Left renal cortex interstitium (tissue), 4 donors: ENCODE results near the gene GJB5. TPM values are rescaled to one million over a fixed set of nuclear protein-coding genes. Genes with fewer than 3 reads are reported as not detected.
A peak's percentile ranks its signal among the peaks of the same experiment; 100 is the strongest.
"Not testable (repeated sequence)": the region's sequence is repeated elsewhere in the genome, so short reads cannot be mapped to it uniquely, and the experiment has no call there.

ENCODE experiments used
- DNase-seq, 4 donors: peaks; one replicate each; pipeline ENCODE4 v3.0.0-alpha.2; 2013; ENCODE audit warnings: low read depth in 4 of 4, low spot score in 2 of 4, missing footprints in 1 of 4
- polyA plus RNA-seq, 4 donors: library from polyadenylated mRNA; unstranded; fragments of 120-200 nt; gene quantifications; one replicate each; pipeline ENCODE4 v1.2.1, GENCODE V29; 2013; ENCODE audit not compliant: insufficient read length in 4 of 4

Gene GJB5
- polyA plus RNA-seq, result under 1 TPM in 3 of 4 donors, not detected in 1; 0.22 to 0.51 (median 0.30) TPM

DNA sequence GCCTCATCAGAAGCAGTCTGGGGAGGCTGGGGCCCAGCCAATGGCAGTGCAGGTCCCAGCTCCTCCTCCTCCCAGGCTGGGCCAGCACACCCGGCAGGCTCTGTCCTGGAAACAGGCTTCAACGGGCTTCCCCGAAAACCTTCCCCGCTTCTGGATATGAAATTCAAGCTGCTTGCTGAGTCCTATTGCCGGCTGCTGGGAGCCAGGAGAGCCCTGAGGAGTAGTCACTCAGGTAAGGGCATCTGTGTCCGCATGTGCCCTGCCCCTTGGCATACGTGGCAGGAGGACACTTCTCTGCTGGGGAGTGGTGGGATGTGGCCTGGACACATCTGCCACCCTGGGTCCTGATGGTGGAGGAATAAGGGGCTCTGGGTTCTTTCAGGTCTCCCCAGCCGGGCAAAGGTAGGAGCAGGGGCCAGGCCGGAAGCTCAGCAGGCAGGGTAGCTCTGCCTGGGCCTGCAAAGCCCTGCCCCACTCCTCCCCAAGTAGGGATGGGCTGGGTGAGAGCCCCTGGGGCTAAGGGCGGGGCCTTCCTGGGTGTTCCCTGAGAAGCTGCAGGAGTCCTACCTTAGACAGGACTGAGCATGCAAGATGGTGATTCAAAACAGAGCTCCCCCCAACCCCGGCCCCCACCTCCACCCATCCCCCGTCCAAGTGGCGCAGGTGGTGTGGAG, at the start of gene GJB5:
GJB5 (plus strand) TSS at position 84 of the 674 bp plus-strand sequence. CDS start 2,284 bp downstream, outside the sequence.
- no peak for DNase-seq

DNA sequence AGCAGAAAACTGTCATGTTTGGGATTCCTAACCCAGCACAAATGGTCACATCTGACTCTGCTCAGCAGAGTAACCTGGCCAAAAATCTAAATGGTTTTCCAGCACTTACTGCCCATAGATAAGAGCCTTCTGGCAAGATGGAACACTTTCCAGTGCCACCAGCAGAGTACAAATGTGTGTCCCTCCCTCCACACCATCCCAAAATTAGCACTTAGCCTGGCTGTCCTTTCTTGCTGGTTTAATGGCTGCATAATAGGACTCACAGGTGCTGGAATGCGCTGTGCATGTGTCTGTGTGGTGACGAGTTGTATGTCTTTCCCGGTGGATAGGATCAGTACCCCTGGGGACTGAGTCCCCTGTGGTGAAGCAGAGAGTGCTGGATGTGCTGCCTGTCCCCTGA, 49.8 kb upstream of the GJB5 start:
- DNase-seq, result no peak

DNA sequence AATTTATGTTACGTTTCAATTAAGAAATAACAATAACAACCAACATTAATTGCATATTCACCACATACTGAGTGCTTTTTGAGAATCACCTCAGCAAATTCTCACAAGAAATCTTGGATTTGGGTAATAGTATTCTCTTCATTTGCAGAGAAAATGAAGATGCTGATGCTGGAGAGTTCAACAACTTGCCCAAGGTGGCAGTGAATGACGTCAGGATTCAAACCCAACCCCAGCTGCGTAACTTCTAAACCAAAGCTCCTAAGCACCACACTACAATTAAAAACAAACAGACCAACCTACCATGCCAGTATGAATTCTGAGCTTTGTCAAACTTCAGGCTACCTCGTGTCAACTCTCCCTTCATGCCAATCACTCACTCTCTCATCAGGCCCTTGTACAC, 46.7 kb upstream of the GJB5 start:
- no peak for DNase-seq

DNA sequence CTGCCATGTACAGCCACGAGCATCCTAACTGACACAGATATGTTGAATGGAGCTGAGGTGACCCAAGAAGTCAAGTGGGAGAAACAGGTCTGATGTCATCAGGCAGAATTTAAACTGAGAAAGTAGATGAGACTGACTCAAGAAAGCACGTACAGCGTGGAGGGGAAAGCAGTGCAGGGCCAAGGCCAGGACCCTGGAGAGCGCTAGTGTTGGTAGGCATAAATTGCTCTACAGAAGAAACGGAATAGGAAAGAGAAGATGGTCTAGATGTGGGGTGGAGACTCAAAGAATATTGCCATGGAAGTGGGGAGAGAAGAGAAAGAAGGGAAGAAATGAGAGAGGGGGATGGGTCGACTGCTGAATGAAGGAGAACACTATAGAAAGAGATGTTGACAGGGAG, 45.3 kb upstream of the GJB5 start:
- DNase-seq, result no peak

DNA sequence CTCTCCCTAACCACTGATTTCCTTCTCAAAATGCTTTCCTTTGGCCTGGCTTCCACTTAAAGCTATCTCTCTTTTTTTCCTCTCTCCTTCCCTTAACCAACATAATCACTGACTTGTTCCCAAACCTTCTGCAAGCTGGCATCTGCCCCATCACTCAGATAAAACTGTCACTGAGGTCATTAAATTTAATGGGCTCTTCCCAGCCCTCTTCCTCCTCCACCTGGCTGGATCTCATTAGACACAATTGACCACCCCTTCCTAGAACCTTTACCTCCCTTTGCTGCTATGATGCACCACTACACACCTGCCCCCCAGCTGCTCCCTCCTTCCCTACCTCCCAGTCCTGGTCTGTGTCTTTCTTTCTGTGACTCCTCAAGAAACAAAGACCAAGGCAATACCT, 44.0 kb upstream of the GJB5 start:
- peak in 3 of 4 donors; percentile 32 to 39 (median 32) for DNase-seq

DNA sequence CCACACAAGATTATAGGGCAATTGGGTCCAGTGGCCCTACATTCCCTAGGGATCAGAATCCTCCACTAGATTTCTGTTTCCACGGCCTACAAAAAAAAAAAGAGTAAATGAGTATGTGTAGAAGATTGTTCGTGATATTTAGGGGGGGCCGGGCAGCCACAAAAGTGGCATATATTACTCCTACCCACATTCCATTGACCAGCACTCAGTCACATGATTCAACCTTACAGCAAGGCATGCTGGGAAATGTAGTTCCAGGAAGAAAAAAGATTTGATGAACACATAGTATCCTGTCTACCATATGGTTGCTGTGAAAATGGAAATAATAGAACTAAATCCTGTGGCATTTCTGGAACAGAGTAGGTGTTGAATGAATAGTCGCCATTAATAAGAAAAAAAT, 43.4 kb upstream of the GJB5 start:
- no peak for DNase-seq

DNA sequence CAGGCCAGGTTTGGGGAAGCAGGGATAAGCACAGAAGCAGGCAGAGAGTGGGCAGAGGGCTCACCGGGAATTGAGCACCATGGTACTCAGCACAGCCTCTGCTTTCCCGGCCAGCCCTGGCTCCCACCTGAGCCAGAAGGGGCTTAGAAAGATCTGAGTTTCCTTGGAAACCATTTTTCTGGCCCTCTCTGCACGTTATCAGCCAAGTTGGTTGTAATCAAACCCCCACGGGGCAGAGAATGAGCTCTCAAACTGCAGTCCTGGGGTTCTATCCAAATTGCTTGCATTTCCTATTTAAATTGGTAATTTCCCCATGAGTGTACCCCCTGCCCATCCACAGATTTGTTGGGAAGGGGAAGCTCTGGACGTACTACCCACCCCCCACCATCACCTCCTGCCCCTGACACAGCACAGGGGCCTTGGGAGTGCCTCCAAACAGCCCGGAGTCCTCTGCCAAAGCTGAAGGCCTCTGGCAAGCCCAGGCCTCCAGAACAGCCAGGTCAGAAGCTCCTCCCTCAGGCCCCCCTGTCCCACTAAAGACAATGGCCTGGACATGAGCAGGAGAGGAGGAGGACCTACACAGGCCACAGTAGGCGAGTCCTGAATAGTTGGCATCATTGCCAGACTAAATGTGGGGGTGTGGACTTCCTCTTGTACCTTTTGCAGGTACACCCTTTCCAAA, 42.7 kb upstream of the GJB5 start:
- no peak for DNase-seq

DNA sequence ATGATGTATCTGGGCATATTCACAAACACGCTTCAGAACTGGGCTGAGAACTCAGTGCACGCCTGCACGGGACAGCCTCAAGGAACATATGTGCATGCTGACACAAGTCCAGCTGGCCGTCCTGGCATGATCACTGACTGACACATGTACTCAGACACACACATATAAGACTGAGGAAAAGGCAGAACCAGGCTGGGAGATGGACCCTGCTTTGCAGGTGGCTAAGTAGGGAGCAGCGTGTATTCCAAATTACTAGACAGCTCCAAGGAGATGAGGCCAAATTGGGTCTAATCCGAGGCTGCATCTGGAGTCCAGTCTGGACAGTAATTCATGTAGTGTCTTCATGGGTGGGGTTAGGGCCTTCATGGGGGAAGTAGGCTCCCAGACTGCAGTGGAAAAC, 41.4 kb upstream of the GJB5 start:
- no peak for DNase-seq

DNA sequence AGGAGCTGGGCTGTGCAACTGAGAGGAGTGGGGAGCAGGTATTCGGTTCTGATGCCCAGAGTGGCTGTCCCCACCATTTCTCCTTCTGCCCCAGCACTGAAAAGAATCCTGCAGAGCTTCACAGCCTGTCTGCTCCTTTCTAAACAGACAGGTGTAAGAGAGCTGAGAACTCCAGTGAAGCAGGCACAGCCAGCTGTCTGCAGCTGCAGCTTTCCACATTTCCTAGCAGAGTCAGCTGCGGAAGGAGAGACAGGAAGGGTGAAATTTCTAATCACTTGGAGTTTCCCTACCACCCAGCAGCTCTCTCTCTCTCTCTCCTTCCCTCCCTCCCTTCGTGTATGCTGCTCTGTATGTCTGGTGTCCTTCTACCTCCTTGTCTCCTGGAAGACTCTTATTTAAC, 40.5 kb upstream of the GJB5 start:
- no peak for DNase-seq

DNA sequence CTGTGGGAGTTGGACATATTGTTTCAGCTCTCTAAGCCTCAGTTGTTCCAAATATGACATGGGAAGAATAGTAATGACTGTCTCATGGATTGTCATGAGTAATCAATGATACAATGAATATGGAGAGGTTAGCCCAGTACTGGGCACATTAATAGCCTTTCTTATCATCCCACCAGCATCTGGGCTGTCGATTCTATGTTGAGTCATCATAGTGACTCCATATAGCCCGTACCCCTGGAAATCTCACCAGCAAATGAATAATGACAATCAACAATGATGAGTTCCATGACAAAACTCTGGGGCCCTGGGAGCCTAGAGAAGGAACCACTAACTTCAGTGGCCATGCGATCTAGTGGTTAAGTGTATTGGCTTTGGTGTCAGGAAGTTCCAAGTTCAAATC, 39.7 kb upstream of the GJB5 start:
- DNase-seq, result no peak

DNA sequence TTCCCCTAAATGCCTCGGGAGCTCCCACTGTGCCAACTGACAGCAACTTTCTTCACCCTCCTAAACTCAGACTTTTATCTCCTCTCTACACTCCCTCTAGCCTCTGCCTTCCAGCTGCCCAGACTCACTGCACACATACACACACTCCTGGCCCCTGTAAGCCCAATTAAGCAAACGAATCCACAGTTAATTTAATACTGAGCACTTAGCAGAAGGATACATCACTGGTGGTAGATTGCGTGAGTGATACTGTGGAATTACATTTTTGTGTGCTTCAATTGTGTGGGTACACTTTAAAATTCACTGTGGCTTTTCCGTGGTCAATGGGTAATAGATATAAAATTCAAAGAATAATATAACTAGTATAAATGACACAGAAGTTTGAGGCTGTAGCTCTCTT, 33.6 kb upstream of the GJB5 start:
- DNase-seq, result no peak

DNA sequence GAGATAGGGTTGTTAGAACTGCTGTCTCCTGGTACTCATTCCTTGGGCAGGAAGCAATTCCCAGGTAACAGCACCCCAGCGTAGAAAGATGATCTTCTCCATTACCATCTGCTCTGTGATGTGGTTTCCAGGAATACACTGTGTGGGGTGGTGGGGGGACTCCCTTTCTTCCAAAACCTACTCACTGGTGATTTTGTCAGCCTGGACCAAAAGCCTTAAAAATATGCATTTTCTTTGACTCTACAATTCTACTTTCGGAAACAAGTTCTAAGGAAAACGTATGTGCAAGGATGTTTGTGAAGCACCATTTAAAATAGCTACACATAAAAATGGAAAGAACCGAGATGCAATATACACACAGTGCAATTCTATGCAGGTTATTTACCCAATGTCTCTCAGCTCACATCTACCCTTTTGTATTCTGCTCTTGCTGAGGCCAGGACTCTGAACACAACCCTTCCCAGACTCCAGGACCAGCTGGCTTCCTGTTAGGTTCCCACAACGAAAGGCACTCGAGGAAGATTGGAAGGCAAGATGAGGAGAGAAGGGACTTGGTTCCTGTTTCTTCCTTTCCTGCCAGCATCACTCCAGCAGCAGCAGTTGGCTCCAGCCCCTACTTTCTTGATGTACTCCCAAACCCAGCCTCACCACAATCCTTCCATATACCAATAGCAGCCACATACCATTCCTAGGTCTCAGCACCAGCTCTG, 33.0 kb upstream of the GJB5 start:
- no peak for DNase-seq

DNA sequence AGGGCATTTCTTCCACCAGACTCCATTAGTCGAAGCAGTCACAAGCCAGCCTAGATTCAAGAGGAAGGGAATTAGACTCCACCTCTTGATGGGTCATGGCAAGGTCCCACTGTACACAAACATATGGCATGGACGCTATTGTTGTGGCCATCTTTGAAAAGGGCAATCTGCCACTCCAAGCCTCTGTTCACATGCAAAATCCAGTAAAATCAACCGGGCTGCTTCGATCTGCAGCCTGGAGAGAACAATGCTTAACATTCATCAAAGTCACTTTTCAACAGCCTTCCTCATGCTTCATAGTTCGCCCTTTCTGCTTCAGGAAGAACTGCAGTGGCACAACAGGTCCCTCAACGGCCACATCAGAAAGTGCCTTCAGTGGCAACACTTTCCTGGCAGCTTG, 28.0 kb upstream of the GJB5 start:
- no peak for DNase-seq

DNA sequence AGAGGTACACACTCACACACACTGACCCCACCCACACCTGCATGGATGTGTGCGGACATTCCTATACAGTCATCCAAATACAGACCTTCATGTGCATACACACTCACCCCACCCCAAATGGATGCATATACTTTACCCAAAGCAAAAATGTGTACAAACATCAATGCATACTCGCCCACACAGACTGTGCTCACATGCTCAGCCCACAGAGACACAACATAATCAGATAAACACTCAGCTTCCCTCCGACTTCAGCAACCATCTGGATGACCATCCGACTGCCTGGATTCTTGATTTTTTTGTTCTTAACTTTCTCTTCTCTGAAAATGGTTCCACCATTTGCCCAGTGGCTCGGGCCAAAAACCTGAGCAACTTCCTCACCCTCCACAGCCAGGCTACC, 24.4 kb upstream of the GJB5 start:
- DNase-seq, result no peak

DNA sequence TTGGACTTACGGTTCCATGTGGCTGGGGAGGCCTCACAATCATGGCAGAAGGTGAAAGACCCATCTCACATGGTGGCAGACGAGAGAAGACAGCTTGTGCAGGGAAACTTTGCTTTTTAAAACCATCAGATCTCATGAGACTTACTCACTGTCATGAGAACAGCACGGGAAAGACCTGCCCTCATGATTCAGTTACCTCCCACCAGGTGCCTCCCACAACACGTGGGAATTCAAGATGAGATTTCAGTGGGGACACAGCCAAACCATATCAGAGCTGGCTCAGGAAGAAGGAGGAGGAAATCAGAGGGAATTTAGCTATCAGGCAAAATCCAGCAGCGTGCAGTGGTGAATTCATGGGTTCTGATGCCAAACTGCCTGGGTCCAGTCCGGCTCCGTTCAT, 22.0 kb upstream of the GJB5 start:
- not testable (repeated sequence) for DNase-seq

DNA sequence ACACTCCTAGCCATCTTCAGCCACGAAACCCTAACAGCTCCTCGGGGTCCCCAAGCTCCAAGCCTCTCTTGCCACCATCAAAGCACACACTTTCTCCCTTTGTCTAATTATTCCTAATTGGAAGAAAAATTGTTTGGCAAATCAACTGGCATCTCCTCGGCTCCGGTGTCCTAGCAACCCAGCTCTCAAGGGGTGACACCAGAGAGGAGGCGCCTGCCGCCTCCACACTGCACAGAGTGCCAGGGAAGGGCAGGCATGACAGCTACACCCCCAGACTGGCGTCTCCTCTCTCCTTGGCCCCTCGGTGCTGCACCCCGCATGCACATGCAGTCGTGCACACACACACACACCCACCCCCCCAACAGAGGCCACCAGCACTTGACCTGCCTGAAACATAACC, 18.2 kb upstream of the GJB5 start:
- no peak for DNase-seq

DNA sequence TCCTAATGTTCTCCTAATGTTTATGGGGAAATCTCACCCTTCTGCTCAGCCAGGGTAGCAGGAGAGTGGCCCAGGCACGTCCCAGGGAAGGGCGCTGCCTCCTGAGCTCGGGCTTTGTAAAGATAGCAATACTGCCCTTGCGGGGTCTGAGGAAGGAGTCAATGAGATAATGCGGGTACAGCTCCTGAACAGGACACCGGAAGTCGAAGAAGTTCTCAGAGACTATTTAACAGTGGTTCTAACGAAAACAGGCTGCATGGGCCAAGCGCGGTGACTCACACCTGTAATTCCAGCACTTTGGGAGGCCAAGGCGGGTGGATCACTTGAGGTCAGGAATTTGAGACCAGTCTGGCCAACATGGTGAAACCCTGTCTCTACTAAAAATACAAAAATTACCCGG, 17.6 kb upstream of the GJB5 start:
- not testable (repeated sequence) for DNase-seq

DNA sequence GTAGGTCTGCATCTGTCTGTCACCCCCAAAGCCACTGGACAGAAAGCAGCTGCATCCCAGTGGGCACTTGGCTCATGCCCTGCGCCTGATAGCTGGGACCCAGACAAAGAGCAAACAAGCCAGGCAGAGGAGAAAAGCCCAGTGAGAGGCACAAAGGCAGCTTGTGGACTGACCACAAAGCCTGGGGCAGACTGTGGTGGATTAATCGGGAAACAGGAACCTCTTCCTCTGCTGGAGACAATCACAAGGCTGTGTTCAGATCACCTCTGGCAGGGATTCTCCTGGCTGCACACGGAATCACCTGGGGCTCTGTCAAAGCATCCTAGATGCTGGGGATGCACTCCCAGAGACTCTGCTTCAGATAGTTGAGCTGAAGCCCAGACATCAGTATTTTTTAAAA, 15.2 kb upstream of the GJB5 start:
- DNase-seq, result no peak

DNA sequence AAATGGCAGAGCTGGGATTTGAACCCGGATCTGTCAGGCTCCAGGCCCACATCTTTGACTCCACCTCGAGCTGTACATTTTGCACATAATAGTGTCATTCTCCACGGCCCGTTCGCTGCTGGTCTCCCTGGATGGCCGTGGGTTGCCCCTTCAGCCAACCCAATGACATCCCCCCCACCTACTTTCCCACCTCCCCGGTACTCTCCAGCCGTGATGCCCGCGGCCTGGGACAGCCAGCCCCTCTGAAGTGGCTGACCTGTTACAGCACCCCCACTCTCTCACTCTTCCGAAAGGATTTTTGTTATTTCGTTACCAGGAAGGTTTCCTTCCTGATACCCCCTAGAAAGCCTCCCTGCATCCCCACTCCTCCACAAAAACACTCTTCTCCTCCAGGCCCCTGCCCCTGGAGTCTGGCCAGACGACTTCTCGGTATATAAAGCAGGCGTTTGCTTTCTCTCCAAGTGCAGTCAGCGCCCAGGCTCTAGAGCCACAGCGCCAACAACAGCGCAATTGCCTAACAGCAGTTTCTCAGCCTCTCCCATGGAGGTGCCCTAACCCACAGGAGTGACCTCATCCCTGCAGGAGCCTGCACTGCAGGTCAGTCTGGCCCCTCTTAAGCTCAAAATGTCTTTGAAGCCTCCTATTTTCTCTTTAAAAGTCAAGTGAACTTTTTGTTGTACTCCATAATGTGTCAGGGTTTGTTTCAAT, 14.5 kb upstream of the GJB5 start:
- DNase-seq, result peak in 1 of 4 donors; percentile 7

DNA sequence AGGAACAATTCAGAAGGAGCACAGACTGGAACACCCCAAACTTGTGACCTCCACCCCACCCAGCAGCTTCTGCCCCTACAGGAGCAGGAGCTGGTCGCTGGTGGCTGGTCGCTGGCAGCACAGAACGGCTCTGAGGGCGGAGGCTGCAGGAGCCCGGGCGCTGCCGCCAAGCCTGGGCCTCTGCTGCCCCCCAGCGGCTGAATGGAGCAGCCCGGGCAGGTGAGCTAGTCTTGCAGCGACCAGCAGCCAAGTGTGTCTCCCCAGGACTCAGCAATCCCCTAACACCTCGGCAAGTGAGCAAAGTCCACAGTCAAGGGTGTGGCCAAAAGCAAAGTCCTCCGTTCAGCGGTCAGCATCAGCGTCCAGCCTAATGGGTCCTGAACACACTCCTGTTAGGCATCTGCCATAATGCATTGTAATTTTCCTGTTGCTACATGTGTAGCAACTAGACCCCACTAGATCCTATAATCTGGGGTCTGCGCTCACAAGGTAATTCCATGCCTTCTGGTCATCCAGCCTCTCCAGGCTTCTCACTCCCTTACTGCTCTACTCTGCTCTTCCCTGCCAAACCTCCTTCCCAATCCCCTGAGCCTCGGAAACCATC, 12.1 kb upstream of the GJB5 start:
- DNase-seq, result peak; percentile 19 to 54 (median 36)

DNA sequence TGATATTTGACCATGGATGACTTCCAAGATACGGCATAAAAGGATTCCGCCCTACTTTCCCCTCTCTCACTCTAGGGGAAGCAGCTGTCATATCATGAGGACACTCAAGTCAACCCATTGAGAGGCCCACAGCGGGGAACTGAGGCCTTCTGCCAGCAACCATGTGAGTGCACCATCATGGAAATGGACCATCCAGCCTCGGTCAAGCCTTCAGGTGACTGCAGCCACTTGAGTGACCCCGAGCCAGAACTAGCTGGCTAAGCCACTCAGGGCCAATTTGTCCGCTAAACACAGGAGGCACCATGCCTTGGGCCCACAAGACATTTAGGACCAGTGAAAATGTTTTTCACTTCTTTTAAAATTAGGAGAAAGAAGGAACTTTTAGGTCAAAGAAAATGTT, 11.1 kb upstream of the GJB5 start:
- DNase-seq, result no peak
